NCI-H774 (cell line): Measurements from ENCODE around the gene IGFN1.
"Not testable (repeated sequence)": the region's sequence is repeated elsewhere in the genome, so short reads cannot be mapped to it uniquely, and the experiment has no call there.

Source experiments
- DNase-seq: peaks from one replicate; lab custom pipeline; 2025; lab: John Stamatoyannopoulos, UW

IGFN1 gene

GRCh38 chr1:201218409-201218808 lies 27.8 kb downstream of the IGFN1 start:
- no peak for DNase-seq

- no peak for DNase-seq
These were observed 29.1 kb downstream of the IGFN1 start for GRCh38 chr1:201219481-201220387.

GRCh38 chr1:201220388-201220715 lies 29.7 kb downstream of the IGFN1 start:
- DNase-seq = no peak

DNA sequence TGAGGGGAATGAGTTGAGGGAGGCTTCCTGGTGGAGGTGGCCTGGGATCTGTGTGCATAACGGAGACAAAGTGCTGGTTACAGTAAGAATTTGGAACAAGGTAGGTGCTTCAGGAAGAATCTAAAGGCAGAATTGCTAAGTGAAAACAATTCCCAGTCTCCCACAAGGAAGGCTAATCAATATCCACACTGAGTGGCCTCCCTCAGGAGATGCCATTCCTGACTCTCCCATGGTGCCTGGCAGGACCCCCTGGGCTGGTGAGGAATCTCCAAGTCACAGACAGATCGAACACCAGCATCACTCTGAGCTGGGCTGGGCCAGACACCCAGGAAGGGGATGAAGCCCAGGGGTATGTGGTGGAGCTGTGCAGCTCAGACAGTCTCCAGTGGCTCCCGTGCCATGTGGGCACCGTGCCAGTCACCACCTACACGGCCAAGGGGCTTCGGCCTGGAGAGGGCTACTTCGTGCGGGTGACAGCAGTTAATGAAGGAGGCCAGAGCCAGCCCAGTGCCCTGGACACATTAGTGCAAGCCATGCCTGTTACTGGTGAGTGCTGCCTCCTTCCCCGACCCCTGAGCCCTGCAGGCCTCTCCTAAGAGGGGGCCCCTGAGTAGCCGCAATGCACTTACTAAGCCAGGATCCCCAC lies 30.7 kb downstream of the IGFN1 start:
- no peak for DNase-seq

DNA sequence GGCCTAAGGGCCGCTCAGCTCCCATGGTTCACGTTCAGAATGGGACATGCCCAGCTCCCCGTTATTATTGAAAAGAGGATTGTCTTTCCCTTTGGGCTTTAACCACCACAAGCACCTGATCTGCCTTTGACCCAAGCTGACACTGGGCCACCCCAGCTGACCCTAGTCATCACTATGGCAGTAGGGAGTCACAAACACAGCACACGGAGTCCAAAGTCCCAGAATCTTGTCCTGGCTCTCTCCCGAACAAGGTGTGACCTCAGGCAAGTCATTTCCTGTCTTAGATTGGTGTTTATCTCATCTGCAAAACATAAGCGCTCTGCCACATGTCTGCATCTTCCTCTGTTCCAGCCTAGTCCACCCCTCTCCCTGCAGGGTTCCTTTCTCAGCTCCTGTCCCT lies 31.5 kb downstream of the IGFN1 start:
- no peak for DNase-seq

- no peak for DNase-seq
These were observed 33.4 kb downstream of the IGFN1 start for GRCh38 chr1:201223852-201224665.

DNA sequence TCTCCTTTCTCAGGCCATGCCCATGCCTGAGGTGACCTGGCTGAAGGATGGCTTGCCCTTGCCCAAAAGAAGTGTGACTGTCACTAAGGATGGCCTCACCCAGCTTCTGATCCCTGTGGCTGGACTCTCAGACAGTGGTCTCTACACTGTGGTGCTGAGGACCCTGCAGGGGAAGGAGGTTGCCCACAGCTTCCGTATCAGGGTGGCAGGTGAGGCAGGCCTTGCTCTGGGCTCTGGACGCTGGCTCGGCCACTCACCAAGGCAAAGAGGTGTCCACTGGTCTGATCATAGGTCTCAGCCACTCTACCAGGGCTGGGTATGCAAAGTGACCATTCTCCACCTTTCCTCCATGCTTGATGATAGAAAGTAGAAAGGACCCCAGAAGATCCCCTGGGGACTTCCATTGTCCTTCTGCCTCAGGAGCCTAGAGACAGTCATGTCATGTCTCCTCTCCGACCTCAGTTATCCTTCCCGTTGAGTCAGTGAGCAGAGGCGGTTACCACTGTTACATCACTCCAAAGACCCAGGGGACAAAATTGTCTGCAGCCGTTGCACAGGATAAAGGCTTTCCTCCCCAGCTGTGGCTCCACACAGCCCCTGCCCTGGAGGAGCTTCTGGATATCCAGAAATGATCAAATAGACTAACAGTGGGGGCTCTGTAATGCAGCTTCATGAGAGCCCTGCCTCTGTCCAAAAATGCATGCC lies 34.2 kb downstream of the IGFN1 start:
- no peak for DNase-seq

DNA sequence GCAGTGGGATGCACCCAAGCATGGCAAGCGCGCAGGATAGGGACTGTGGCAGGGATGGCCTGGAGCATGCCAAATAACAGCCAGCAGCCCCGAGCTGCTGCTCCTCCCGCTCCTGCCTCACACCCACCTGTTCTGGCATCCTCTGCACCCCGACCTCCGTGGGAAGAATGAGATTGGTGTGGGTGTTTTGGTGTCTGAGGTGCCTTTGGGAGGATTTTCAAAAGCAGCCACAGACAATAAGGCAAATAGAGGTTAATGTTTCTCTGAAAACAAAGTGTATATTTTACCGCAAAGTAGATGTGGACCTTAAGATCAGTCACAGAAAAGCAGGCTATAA lies 35.5 kb downstream of the IGFN1 start:
- no peak for DNase-seq

- no peak for DNase-seq
These were observed 36.4 kb downstream of the IGFN1 start for GRCh38 chr1:201226859-201227488.

GRCh38 chr1:201228011-201228983 lies 37.7 kb downstream of the IGFN1 start:
- DNase-seq = no peak

DNA sequence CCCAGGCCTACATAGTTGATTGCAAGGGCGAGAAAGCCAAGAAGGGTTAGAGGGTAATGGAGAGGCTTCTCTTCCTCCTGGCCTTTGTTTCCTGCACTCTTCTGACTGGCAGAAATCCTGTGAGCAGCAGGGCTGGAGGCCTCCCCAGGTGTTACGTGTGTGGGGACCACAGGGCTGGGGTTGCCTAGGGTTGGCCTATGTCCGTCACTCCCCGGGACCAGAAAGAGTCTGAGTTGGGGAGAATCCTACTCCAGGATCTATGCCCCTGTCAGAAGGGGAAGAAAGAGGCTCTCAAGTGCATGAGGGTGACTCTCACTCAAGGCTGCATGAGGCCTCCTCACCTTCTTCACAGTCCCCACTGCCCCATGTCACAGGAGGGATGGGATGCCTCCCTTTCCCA lies 38.5 kb downstream of the IGFN1 start:
- DNase-seq = no peak

DNA sequence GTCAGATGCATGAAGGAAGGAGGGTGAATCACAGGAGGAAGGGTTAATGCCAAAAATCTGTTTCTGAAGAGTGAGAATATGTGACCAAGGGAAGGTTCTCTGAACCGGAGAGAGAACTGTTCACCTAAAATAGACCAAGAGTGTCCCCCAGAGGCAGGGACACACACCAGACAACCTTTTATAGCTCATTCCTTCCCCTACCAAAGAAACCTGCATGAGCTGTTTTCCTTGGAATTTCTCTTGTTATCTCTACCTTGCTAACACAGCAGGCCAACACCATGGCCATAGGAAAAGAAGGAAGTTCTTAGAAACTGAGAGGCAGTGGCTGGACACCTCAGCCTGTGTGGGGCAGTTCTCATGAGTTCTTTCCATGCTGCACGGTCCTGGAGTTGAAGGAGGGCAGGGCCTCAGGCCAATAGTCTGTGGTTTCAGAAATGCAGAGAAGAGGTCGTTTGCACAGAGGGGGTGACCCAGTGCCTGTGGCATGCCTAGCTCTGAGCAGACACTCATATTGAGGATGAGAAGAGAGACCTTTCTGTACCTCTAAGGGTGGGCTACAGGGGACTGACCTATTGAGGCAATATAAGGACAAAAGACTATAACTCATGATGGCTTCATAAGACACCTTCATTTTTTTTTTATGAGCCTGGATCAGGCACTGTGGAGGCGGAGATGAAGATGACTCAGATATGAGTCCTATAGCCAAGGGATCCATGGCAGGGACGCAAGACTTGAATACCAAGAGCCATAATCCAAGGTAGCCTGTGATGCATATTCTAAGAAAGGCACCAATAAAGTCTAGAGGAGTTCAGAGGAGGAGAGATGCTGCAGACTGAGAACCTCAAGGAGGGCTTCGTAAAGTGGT lies 39.4 kb downstream of the IGFN1 start:
- DNase-seq = no peak

GRCh38 chr1:201230676-201231075 lies 40.1 kb downstream of the IGFN1 start:
- no peak for DNase-seq

DNA sequence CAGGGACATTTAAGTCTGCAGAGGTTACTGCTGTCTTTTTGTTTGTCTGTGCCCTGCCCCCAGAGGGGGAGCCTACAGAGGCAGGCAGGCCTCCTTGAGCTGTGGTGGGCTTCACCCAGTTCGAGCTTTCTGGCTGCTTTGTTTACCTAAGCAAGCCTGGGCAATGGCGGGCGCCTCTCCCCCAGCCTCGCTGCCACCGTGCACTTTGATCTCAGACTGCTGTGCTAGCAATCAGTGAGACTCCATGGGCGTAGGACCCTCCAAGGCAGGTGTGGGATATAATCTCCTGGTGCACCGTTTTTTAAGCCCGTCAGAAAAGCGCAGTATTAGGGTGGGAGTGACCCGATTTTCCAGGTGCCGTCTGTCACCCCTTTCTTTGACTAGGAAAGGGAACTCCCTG lies 49.0 kb downstream of the IGFN1 start:
- not testable (repeated sequence) for DNase-seq

DNA sequence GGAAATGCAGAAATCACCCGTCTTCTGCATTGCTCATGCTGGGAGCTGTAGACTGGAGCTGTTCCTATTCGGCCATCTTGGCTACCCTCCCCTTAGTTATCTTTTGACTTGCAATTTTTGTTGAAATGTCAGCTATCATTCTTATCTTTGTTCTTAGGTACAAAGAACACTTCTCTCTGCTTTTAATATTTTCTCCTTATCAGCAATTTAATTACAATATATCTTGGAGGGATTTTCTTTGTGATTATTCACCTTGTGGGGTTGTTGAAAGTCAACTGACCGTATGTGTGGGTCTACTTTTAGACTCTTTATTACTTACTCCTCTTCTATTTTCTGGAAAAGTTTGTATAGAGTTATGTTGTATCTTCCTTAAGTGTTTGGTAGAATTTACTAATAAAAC lies 49.5 kb downstream of the IGFN1 start:
- no peak for DNase-seq

DNA sequence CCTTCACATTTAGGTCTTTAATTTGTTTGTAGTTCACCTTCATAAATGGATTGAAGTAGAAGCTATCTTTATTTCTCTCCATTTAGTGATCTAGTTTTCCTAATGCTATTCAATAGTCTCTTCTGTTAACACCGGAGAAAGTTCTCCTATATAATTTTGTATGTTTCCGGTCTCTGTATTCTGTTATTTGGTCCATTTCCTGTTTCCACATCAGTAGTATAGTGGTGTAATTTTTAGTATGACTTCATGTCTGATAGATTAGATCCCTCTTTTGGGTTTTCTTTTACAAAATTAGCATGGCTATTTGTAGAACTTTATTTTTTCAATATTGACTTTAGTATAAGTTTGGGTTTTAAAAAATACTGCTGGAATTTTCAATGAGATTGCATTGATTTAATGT lies 51.1 kb downstream of the IGFN1 start:
- no peak for DNase-seq

- DNase-seq = peak; percentile 50
These were observed 54.5 kb downstream of the IGFN1 start for GRCh38 chr1:201245082-201245481.

- DNase-seq = no peak
These were observed 58.3 kb downstream of the IGFN1 start for GRCh38 chr1:201248721-201249559.
